K562 (cell line): ENCODE results near the gene SEMA5A. TPM values are rescaled to one million over a fixed set of nuclear protein-coding genes. Genes with fewer than 3 reads are reported as not detected.

Experiments used
- ATAC-seq: fragments of 200-7000 bp; cut with Tn5 transposase; 3 replicates; pipeline ENCODE4 v1.9.1; 2020; ENCODE audit warnings: moderate library complexity
- BruUV-seq: library from RNA; stranded (reverse); fragments of 400-500 nt; replicated peaks from 2 replicates; lab custom pipeline; 2021; lab: Mats Ljungman, UMichigan
- CTCF ChIA-PET: fragments of 300-600 bp; formaldehyde crosslinking; extraction: SDS; loops from one replicate; lab custom pipeline; 2021; ENCODE audit warnings: low intra/inter-chr PET ratio; lab: Yijun Ruan, JAX
- POLR2A ChIA-PET: fragments of 300-600, 350-650 bp; sonication (Branson Sonifier 250); formaldehyde crosslinking; extraction: SDS; loops from one replicate; lab custom pipeline; 2021; ENCODE audit warnings: antibody characterized with exemption, inconsistent platforms; lab: Yijun Ruan, JAX
- DNase-seq, 4 experiments: peaks; one replicate each; pipeline versions ENCODE4 v3.0.0 to v3.0.0-alpha.2; 2011 to 2018; ENCODE audit warnings: low spot score in 3 of 4, mixed read lengths in 3 of 4; ENCODE audit errors: extremely low read depth in 1 of 4
- FAIRE-seq: peaks from 2 replicates; lab custom pipeline; 2011; peaks lifted over from hg19 to GRCh38; lab: Jason Lieb, UNC
- H2AFZ ChIP-seq: 2 replicates; pipeline ENCODE4 v1.6.0; 2011; ENCODE audit warnings: low read depth, low read length, control low read depth, inconsistent platforms
- H3K27ac ChIP-seq: fragments of 200-600 bp; 3 replicates; pipeline ENCODE4 v1.8.0; 2011; ENCODE audit warnings: low read depth, mild to moderate bottlenecking, control low read depth, inconsistent platforms, low read length, moderate library complexity, mixed read lengths; ENCODE audit errors: extremely low read depth
- H3K27me3 ChIP-seq, 2 experiments: fragments of 300-600 bp in 1 of 2; 2 replicates in 1 of 2; 3 replicates in 1 of 2; pipeline versions ENCODE4 v1.6.0 to v1.8.0; 2011; ENCODE audit warnings: inconsistent platforms in 2 of 2, low read length in 2 of 2, mild to moderate bottlenecking in 1 of 2, mixed read lengths in 1 of 2, moderate library complexity in 1 of 2; ENCODE audit not compliant: control insufficient read depth in 2 of 2, insufficient read depth in 2 of 2
- H3K36me3 ChIP-seq: fragments of 300-600 bp; 3 replicates; pipeline ENCODE4 v1.8.0; 2011; ENCODE audit warnings: mild to moderate bottlenecking, low read length, inconsistent platforms; ENCODE audit not compliant: control insufficient read depth, insufficient read depth
- H3K4me1 ChIP-seq, 2 experiments: fragments of 200-600 bp in 1 of 2; replicated peaks in 1 of 2; 2 replicates in 1 of 2; 3 replicates in 1 of 2; pipeline versions ENCODE4 v1.5.1 to v1.8.0; 2011; ENCODE audit warnings: inconsistent platforms in 2 of 2, low read length in 2 of 2, mild to moderate bottlenecking in 1 of 2, mixed read lengths in 1 of 2, moderate library complexity in 1 of 2; ENCODE audit not compliant: control insufficient read depth in 2 of 2, insufficient read depth in 2 of 2
- H3K4me2 ChIP-seq: 2 replicates; pipeline ENCODE4 v1.6.1; 2011; ENCODE audit warnings: low read length, control low read depth, inconsistent platforms, mixed read lengths; ENCODE audit not compliant: insufficient read depth
- H3K4me3 ChIP-seq: fragments of 200-600 bp; sonication (generic), shearing (Covaris generic); 2 replicates; pipeline ENCODE4 v1.5.1; 2016; ENCODE audit warnings: control low read depth, inconsistent platforms
- H3K79me2 ChIP-seq: fragments of 200-600 bp; 3 replicates; pipeline ENCODE4 v1.8.0; 2011; ENCODE audit warnings: low read length, inconsistent platforms; ENCODE audit not compliant: control insufficient read depth, insufficient read depth
- H3K9ac ChIP-seq, 2 experiments: 2 replicates each; pipeline versions ENCODE4 v1.6.0 to v1.6.1; 2011; ENCODE audit warnings: low read depth in 2 of 2, low read length in 2 of 2, control low read depth in 1 of 2, inconsistent platforms in 1 of 2, mild to moderate bottlenecking in 1 of 2, mixed read lengths in 1 of 2; ENCODE audit not compliant: insufficient read depth in 1 of 2
- H3K9me1 ChIP-seq: one replicate; pipeline ENCODE4 v1.6.0; 2011; ENCODE audit warnings: inconsistent platforms, mild to moderate bottlenecking, low read length, moderate library complexity; ENCODE audit not compliant: control insufficient read depth, insufficient read depth
- H3K9me3 ChIP-seq: replicated peaks from 2 replicates; pipeline ENCODE4 v1.5.1; 2011; ENCODE audit warnings: low read depth, low read length, inconsistent platforms; ENCODE audit not compliant: control insufficient read depth, insufficient read depth
- H4K20me1 ChIP-seq: replicated peaks from 2 replicates; pipeline ENCODE4 v1.6.1; 2011; ENCODE audit warnings: low read length, inconsistent platforms, mixed read lengths; ENCODE audit not compliant: control insufficient read depth, insufficient read depth
- ELF1 ChIP-seq: fragments of 200-800 bp; sonication (Bioruptor generic); IDR thresholded peaks from 2 replicates; pipeline ENCODE4 v1.6.1; 2016; ENCODE audit warnings: missing genetic modification characterization, missing compliant biosample characterization
- IRF2 ChIP-seq: sonication (generic); formaldehyde crosslinking; IDR thresholded peaks from 2 replicates; pipeline ENCODE4 v1.8.1; 2022; ENCODE audit warnings: mild to moderate bottlenecking, missing genetic modification reagents
- KAT2B ChIP-seq: IDR thresholded peaks from one replicate; pipeline ENCODE4 v1.6.1; 2012; ENCODE audit warnings: low read depth, mild to moderate bottlenecking, control low read depth, inconsistent platforms, low read length, moderate library complexity
- MNT ChIP-seq, 2 experiments: fragments of 450-650 bp; conservative IDR thresholded peaks; 2 replicates each; pipeline ENCODE4 v1.6.1; 2017; ENCODE audit warnings: mild to moderate bottlenecking in 2 of 2, moderate library complexity in 2 of 2
- RAD51 ChIP-seq: fragments of 450-650 bp; IDR thresholded peaks from 2 replicates; pipeline ENCODE4 v1.7.1; 2016; ENCODE audit warnings: low read depth, mild to moderate bottlenecking, borderline replicate concordance
- RBM39 ChIP-seq: fragments of 200-400 bp; formaldehyde crosslinking; optimal IDR thresholded peaks from 2 replicates; pipeline ENCODE3; 2018; ENCODE audit warnings: low read depth, low read length
- TGIF2 ChIP-seq: sonication (generic); formaldehyde crosslinking; IDR thresholded peaks from 2 replicates; pipeline ENCODE4 v1.8.1; 2022; ENCODE audit warnings: mild to moderate bottlenecking, missing genetic modification reagents, moderate library complexity
- ZNF24 ChIP-seq: fragments of 450-650 bp; IDR thresholded peaks from 2 replicates; pipeline ENCODE4 v1.6.1; 2016
- ZNF408 ChIP-seq: fragments of 250-450 bp; sonication (Bioruptor Pico); IDR thresholded peaks from 2 replicates; pipeline ENCODE4 v1.4.0; 2020; ENCODE audit warnings: low read depth, mild to moderate bottlenecking, moderate library complexity
- WGBS: fragments of 100-300 bp; shearing (Covaris generic); methylation state at CpG from one replicate; pipeline ENCODE4 v1.1.6; 2016; ENCODE audit warnings: low coverage, mixed read lengths; ENCODE audit not compliant: insufficient coverage; ENCODE audit errors: missing lambda C conversion rate; 5-methylcytosine and 5-hydroxymethylcytosine counted together
- in situ Hi-C: fragments of 300-500 bp; cut with MboI; formaldehyde crosslinking; loops from 4 replicates; pipeline ENCODE4 v1.15.0; 2018; ENCODE audit warnings: inconsistent platforms, mixed read lengths
- intact Hi-C: fragments of 100-400 bp; cut with micrococcal nuclease; formaldehyde crosslinking; loops from 2 replicates; pipeline ENCODE4 v1.14.2; 2022
- polyA plus RNA-seq, 8 experiments: library from polyadenylated mRNA; depleted of rRNA in 4 of 8; stranded (reverse) in 5 of 8; unstranded in 3 of 8; fragments of >200 nt; fragmentation: Nextera tagmentation in 2 of 8; fragmentation: Illumina TruSeq in 1 of 8; extraction: Ambion mirVana in 2 of 8; extraction: Trizol in 1 of 8; gene quantifications; 2 replicates each; pipeline versions ENCODE4 v1.2.1 to v1.2.3, GENCODE V29; 2011 to 2014; ENCODE audit warnings: inconsistent platforms in 1 of 8, missing spikeins in 1 of 8
- total RNA-seq, 7 experiments: library from RNA; depleted of rRNA in 6 of 7; stranded (reverse); fragments of >200 nt in 6 of 7; fragmentation: Illumina TruSeq in 2 of 7; extraction: Trizol in 2 of 7; gene quantifications; 2 replicates each; pipeline versions ENCODE4 v1.2.1 to v1.2.3, GENCODE V29; 2011 to 2021; ENCODE audit warnings: low replicate concordance in 1 of 7

SEMA5A gene
- total and polyA plus RNA-seq, 9 of the 15 experiments (the other 6 are each of a cell fraction or from before 2014, with no cell fraction given) = 0.02 TPM; not detected in 8

- Histone ChIP-seq H3K4me2 (no peak overlapping the region), H3K9me1 (no peaks in the 10 kb centered on the region), H4K20me1 (no peaks in the 10 kb centered on the region), H3K4me3 (no peak overlapping the region), H3K36me3 (no peaks in the 10 kb centered on the region), H3K27ac (no peak overlapping the region), H3K9ac (no peak overlapping the region), H2AFZ (no peak overlapping the region), H3K27me3 (no peaks in the 10 kb centered on the region), H3K79me2 (no peaks in the 10 kb centered on the region), H3K9me3 (no peaks in the 10 kb centered on the region), H3K4me1 (no peaks in the 10 kb centered on the region)
- POLR2A ChIA-PET = no interaction called here
- in situ Hi-C loops = no loop called here
- no peak for FAIRE-seq
- intact Hi-C loops = no loop called here
- no TSS peak for BruUV-seq
- CTCF ChIA-PET = no interaction called here
- 3% methylated on average over 3 of the region's 3 CpGs for WGBS
- DNase-seq = no peak
- ATAC-seq = no peak
- no peak for TF ChIP-seq ELF1 (tag)
- TF ChIP-seq IRF2 (CRISPR knock-in tag) = no peak
- no peak for TF ChIP-seq TGIF2 (CRISPR knock-in tag)
- no peak for TF ChIP-seq KAT2B
- TF ChIP-seq RAD51 = no peak
- no peak for TF ChIP-seq ZNF24
- TF ChIP-seq MNT (conservative IDR thresholded peaks at IDR 0.05) = no peak
- TF ChIP-seq RBM39 = no peak
- no peak for TF ChIP-seq ZNF408 (CRISPR knock-in tag)
Observed at GRCh38 chr5:9282211-9282610, 263.7 kb downstream of the SEMA5A start.
